IMR-90 (cell line): ENCODE data around the gene ZNF296. TPM values are rescaled to one million over a fixed set of nuclear protein-coding genes. Genes with fewer than 3 reads are reported as not detected.

Experiments used
- ATAC-seq: fragments of 200-7000 bp; cut with Tn5 transposase; 2 replicates; pipeline ENCODE4 v1.9.1; 2020; ENCODE audit warnings: low read depth, mild to moderate bottlenecking, moderate library complexity
- BruUV-seq: library from RNA; stranded (reverse); fragments of 400-500 nt; replicated peaks from 2 replicates; lab custom pipeline; 2021; lab: Mats Ljungman, UMichigan
- CTCF ChIA-PET: fragments of 300-600 bp; formaldehyde crosslinking; extraction: SDS; loops from one replicate; lab custom pipeline; 2021; ENCODE audit warnings: antibody characterized with exemption; lab: Yijun Ruan, JAX
- POLR2A ChIA-PET: fragments of 300-600 bp; sonication (Branson Sonifier 250); formaldehyde crosslinking; loops from one replicate; lab custom pipeline; 2022; ENCODE audit warnings: antibody characterized with exemption; ENCODE audit not compliant: unreplicated experiment; lab: Charles Lee
- DNase-seq: peaks from one replicate; pipeline ENCODE4 v3.0.0; 2013
- H2AFZ ChIP-seq: replicated peaks from 2 replicates; pipeline ENCODE3; 2013; ENCODE audit warnings: low read length, mild to moderate bottlenecking; ENCODE audit not compliant: poor library complexity
- H2AK5ac ChIP-seq: 2 replicates; pipeline ENCODE4 v1.6.1; 2013; ENCODE audit warnings: low read depth, low read length, inconsistent platforms
- H2AK9ac ChIP-seq: replicated peaks from 2 replicates; pipeline ENCODE3; 2013; ENCODE audit warnings: mild to moderate bottlenecking, low read depth, low read length, moderate library complexity; ENCODE audit not compliant: poor library complexity
- H2BK120ac ChIP-seq: 2 replicates; pipeline ENCODE4 v1.6.1; 2013; ENCODE audit warnings: low read depth, low read length, inconsistent platforms
- H2BK15ac ChIP-seq: 3 replicates; pipeline ENCODE4 v1.6.1; 2013; ENCODE audit warnings: low read depth, low read length, inconsistent platforms
- H2BK20ac ChIP-seq: 2 replicates; pipeline ENCODE4 v1.6.1; 2013; ENCODE audit warnings: low read depth, mild to moderate bottlenecking, inconsistent platforms, low read length, moderate library complexity
- H2BK5ac ChIP-seq: 2 replicates; pipeline ENCODE4 v1.6.1; 2013; ENCODE audit warnings: mild to moderate bottlenecking, low read depth, low read length, inconsistent platforms; ENCODE audit not compliant: poor library complexity, severe bottlenecking
- H3K14ac ChIP-seq: replicated peaks from 2 replicates; pipeline ENCODE4 v1.6.1; 2013; ENCODE audit warnings: low read depth, low read length, inconsistent platforms
- H3K18ac ChIP-seq: 2 replicates; pipeline ENCODE4 v1.6.1; 2013; ENCODE audit warnings: low read depth, low read length, control low read depth
- H3K23ac ChIP-seq: 2 replicates; pipeline ENCODE4 v1.6.1; 2013; ENCODE audit warnings: low read depth, low read length, inconsistent platforms
- H3K27ac ChIP-seq: 2 replicates; pipeline ENCODE4 v1.5.1; 2013; ENCODE audit warnings: mild to moderate bottlenecking, control low read depth, low read length; ENCODE audit not compliant: insufficient read depth
- H3K27me3 ChIP-seq: 2 replicates; pipeline ENCODE4 v1.6.1; 2013; ENCODE audit warnings: low read length; ENCODE audit not compliant: control insufficient read depth, insufficient read depth
- H3K36me3 ChIP-seq: 2 replicates; pipeline ENCODE4 v1.6.1; 2013; ENCODE audit warnings: low read length, mixed read lengths; ENCODE audit not compliant: control insufficient read depth, insufficient read depth
- H3K4ac ChIP-seq: 2 replicates; pipeline ENCODE4 v1.6.1; 2013; ENCODE audit warnings: low read depth, low read length, inconsistent platforms
- H3K4me1 ChIP-seq: 2 replicates; pipeline ENCODE4 v1.6.1; 2013; ENCODE audit warnings: low read length, mixed read lengths; ENCODE audit not compliant: control insufficient read depth, insufficient read depth
- H3K4me2 ChIP-seq: 2 replicates; pipeline ENCODE4 v1.6.1; 2013; ENCODE audit warnings: low read depth, mild to moderate bottlenecking, control low read depth, low read length, moderate library complexity
- H3K4me3 ChIP-seq: 2 replicates; pipeline ENCODE4 v1.5.1; 2013; ENCODE audit warnings: low read depth, mild to moderate bottlenecking, control low read depth, low read length, moderate library complexity; ENCODE audit not compliant: insufficient read depth
- H3K56ac ChIP-seq: 2 replicates; pipeline ENCODE4 v1.6.1; 2013; ENCODE audit warnings: low read length, inconsistent platforms; ENCODE audit not compliant: insufficient read depth; ENCODE audit errors: extremely low read depth
- H3K79me1 ChIP-seq, 2 experiments: 2 replicates each; pipeline ENCODE4 v1.6.1; 2013; ENCODE audit warnings: low read length in 2 of 2, inconsistent platforms in 1 of 2, low read depth in 1 of 2
- H3K9ac ChIP-seq: 2 replicates; pipeline ENCODE4 v1.6.1; 2013; ENCODE audit warnings: low read depth, low read length, control low read depth
- H3K9me1 ChIP-seq: 2 replicates; pipeline ENCODE4 v1.6.1; 2013; ENCODE audit warnings: low read length, inconsistent platforms; ENCODE audit not compliant: insufficient read depth
- H3K9me3 ChIP-seq: 2 replicates; pipeline ENCODE4 v1.6.1; 2013; ENCODE audit warnings: low read length; ENCODE audit not compliant: control insufficient read depth, insufficient read depth
- H4K20me1 ChIP-seq: 2 replicates; pipeline ENCODE4 v1.6.1; 2013; ENCODE audit warnings: low read length, inconsistent platforms; ENCODE audit not compliant: insufficient read depth
- H4K5ac ChIP-seq: 2 replicates; pipeline ENCODE4 v1.6.1; 2013; ENCODE audit warnings: mild to moderate bottlenecking, low read depth, low read length, control low read depth
- H4K8ac ChIP-seq, 2 experiments: 2 replicates each; pipeline ENCODE4 v1.6.1; 2013; ENCODE audit warnings: low read depth in 2 of 2, low read length in 2 of 2, control low read depth in 1 of 2, inconsistent platforms in 1 of 2
- H4K91ac ChIP-seq: 2 replicates; pipeline ENCODE4 v1.6.1; 2013; ENCODE audit warnings: low read depth, low read length, inconsistent platforms; ENCODE audit not compliant: insufficient read depth
- BHLHE40 ChIP-seq: fragments of 150-350 bp; IDR thresholded peaks from 2 replicates; pipeline ENCODE4 v1.6.1; 2016; ENCODE audit warnings: mild to moderate bottlenecking, low read depth, low read length
- CEBPB ChIP-seq: IDR thresholded peaks from 2 replicates; pipeline ENCODE4 v1.6.1; 2012; ENCODE audit warnings: low read depth, low read length, improper control_type of control experiment
- CHD1 ChIP-seq: IDR thresholded peaks from 2 replicates; pipeline ENCODE4 v1.6.1; 2012; ENCODE audit warnings: low read depth, low read length, improper control_type of control experiment
- FOS ChIP-seq: fragments of 150-350 bp; IDR thresholded peaks from 2 replicates; pipeline ENCODE4 v1.6.1; 2016; ENCODE audit warnings: low read depth, low read length
- MAFK ChIP-seq: IDR thresholded peaks from 2 replicates; pipeline ENCODE4 v1.6.1; 2012; ENCODE audit warnings: low read depth, low read length, improper control_type of control experiment
- MAZ ChIP-seq: IDR thresholded peaks from 2 replicates; pipeline ENCODE4 v1.6.1; 2012; ENCODE audit warnings: low read depth, mild to moderate bottlenecking, low read length, improper control_type of control experiment, moderate library complexity, borderline replicate concordance
- MXI1 ChIP-seq: IDR thresholded peaks from 2 replicates; pipeline ENCODE4 v1.6.1; 2012; ENCODE audit warnings: low read depth, mild to moderate bottlenecking, low read length, moderate library complexity, borderline replicate concordance
- NFE2L2 ChIP-seq: fragments of 150-350 bp; IDR thresholded peaks from 2 replicates; pipeline ENCODE4 v1.6.1; 2016; ENCODE audit warnings: low read depth, mild to moderate bottlenecking, low read length
- POLR2A ChIP-seq: IDR thresholded peaks from 2 replicates; pipeline ENCODE4 v1.6.1; 2012; ENCODE audit warnings: mild to moderate bottlenecking, low read depth, low read length
- RAD21 ChIP-seq: IDR thresholded peaks from 2 replicates; pipeline ENCODE4 v1.6.1; 2012; ENCODE audit warnings: low read length, improper control_type of control experiment
- RCOR1 ChIP-seq: IDR thresholded peaks from 2 replicates; pipeline ENCODE4 v1.6.1; 2012; ENCODE audit warnings: mild to moderate bottlenecking, low read length, improper control_type of control experiment; ENCODE audit not compliant: insufficient replicate concordance
- RFX5 ChIP-seq: IDR thresholded peaks from 2 replicates; pipeline ENCODE4 v1.8.0; 2012; ENCODE audit warnings: low read depth, mild to moderate bottlenecking, low read length, moderate library complexity
- SMC3 ChIP-seq: fragments of 150-350 bp; IDR thresholded peaks from 2 replicates; pipeline ENCODE4 v1.6.1; 2016; ENCODE audit warnings: low read depth, mild to moderate bottlenecking, antibody characterized with exemption, low read length, moderate library complexity
- WGBS, 2 experiments: methylation state at CpG; one replicate each; pipeline versions ENCODE4 v1.1.5 to v1.1.7; 2013; ENCODE audit warnings: missing lambda C conversion rate in 2 of 2; ENCODE audit not compliant: insufficient read length in 1 of 2; ENCODE audit errors: extremely low coverage in 2 of 2; 5-methylcytosine and 5-hydroxymethylcytosine counted together
- dilution Hi-C: fragments of 300-500 bp; cut with HindIII; formaldehyde crosslinking; loops from one replicate; pipeline ENCODE4 v1.14.3; 2018; ENCODE audit warnings: low sequenced_read_pairs; ENCODE audit not compliant: unreplicated experiment
- in situ Hi-C: fragments of 300-500 bp; cut with MboI; formaldehyde crosslinking; loops from 3 replicates; pipeline ENCODE4 v1.14.3; 2019; ENCODE audit warnings: low sequenced_read_pairs, inconsistent platforms, mixed read lengths
- intact Hi-C: fragments of 100-400 bp; cut with micrococcal nuclease; formaldehyde crosslinking; loops from 2 replicates; pipeline ENCODE4 v1.10.0; 2022
- polyA plus RNA-seq, 3 experiments: library from polyadenylated mRNA; depleted of rRNA; stranded (reverse); fragments of >200 nt; gene quantifications; 2 replicates each; pipeline ENCODE4 v1.2.3, GENCODE V29; 2012; ENCODE audit warnings: low replicate concordance in 1 of 3
- total RNA-seq: library from RNA; depleted of rRNA; stranded (reverse); fragments of >200 nt; gene quantifications from 2 replicates; pipeline ENCODE4 v1.2.3, GENCODE V29; 2012
- TF ChIP-seq, protein P1 (sequence below): conservative IDR thresholded peaks from 2 replicates; pipeline ENCODE4 v1.5.1; 2012; ENCODE audit warnings: mild to moderate bottlenecking, low read depth, low read length, improper control_type of control experiment
- TF ChIP-seq, protein P2 (sequence below): fragments of 150-350 bp; IDR thresholded peaks from 2 replicates; pipeline ENCODE4 v1.6.1; 2016; ENCODE audit warnings: low read depth, mild to moderate bottlenecking, low read length, moderate library complexity, borderline replicate concordance
- TF ChIP-seq, protein P3 (sequence below): fragments of 150-350 bp; IDR thresholded peaks from 2 replicates; pipeline ENCODE4 v1.6.1; 2017; ENCODE audit warnings: mild to moderate bottlenecking, antibody characterized with exemption, low read length, low read depth

Gene ZNF296
- total and polyA plus RNA-seq, 2 of the 4 experiments (the other 2 are of a cell fraction): 0.10 TPM; not detected in 1

DNA sequence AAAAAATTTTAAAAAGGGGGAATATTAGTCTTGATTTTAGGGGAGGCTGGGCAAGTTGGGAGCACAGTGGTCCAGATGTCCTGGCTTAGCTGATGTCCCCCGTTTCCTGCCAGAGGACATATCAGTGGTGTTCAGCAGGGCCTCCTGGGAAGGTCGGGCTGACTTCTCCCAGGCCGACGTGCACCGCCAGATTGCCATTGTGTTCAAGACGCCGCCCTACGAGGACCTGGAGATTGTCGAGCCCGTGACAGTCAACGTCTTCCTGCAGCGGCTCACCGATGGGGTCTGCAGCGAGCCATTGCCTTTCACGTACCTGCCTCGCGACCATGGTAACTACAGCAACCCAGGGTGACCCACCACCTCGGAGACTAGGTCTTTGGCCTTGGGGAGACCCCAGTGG is 43.9 kb downstream of the ZNF296 start:
- Histone ChIP-seq H3K36me3 (peaks cover 30% of the 10 kb centered on the region), H2BK15ac (no peak overlapping the region), H2AK5ac (no peak overlapping the region), H4K91ac (no peak overlapping the region), H3K23ac (no peak overlapping the region), H4K5ac (no peak overlapping the region), H3K9ac (no peak overlapping the region), H3K56ac (no peak overlapping the region), H3K79me1 (no peaks in the 10 kb centered on the region), H3K18ac (no peak overlapping the region), H3K4me2 (no peak overlapping the region), H3K9me3 (no peaks in the 10 kb centered on the region), H3K9me1 (no peaks in the 10 kb centered on the region), H3K27me3 (no peaks in the 10 kb centered on the region), H3K14ac (no peak overlapping the region), H2BK120ac (no peak overlapping the region), H3K27ac (no peak overlapping the region), H2AFZ (no peak overlapping the region), H2AK9ac (no peak overlapping the region), H2BK5ac (no peak overlapping the region), H4K20me1 (no peaks in the 10 kb centered on the region), H3K4ac (no peak overlapping the region), H4K8ac (no peak overlapping the region), H3K4me1 (no peaks in the 10 kb centered on the region), H3K4me3 (no peak overlapping the region), H2BK20ac (no peak overlapping the region)
- in situ Hi-C loops (no loop called here), dilution Hi-C loops (no loop called here), intact Hi-C loops (no loop called here)
- ATAC-seq: no peak
- 87% methylated on average over 12 of the region's 18 CpGs; no CpG with 5 or more reads in 1 of the 2 experiments for WGBS, 2 experiments
- TF ChIP-seq, protein P1, sequence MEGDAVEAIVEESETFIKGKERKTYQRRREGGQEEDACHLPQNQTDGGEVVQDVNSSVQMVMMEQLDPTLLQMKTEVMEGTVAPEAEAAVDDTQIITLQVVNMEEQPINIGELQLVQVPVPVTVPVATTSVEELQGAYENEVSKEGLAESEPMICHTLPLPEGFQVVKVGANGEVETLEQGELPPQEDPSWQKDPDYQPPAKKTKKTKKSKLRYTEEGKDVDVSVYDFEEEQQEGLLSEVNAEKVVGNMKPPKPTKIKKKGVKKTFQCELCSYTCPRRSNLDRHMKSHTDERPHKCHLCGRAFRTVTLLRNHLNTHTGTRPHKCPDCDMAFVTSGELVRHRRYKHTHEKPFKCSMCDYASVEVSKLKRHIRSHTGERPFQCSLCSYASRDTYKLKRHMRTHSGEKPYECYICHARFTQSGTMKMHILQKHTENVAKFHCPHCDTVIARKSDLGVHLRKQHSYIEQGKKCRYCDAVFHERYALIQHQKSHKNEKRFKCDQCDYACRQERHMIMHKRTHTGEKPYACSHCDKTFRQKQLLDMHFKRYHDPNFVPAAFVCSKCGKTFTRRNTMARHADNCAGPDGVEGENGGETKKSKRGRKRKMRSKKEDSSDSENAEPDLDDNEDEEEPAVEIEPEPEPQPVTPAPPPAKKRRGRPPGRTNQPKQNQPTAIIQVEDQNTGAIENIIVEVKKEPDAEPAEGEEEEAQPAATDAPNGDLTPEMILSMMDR: no peak
- no peak for TF ChIP-seq POLR2A
- TF ChIP-seq, protein P2, sequence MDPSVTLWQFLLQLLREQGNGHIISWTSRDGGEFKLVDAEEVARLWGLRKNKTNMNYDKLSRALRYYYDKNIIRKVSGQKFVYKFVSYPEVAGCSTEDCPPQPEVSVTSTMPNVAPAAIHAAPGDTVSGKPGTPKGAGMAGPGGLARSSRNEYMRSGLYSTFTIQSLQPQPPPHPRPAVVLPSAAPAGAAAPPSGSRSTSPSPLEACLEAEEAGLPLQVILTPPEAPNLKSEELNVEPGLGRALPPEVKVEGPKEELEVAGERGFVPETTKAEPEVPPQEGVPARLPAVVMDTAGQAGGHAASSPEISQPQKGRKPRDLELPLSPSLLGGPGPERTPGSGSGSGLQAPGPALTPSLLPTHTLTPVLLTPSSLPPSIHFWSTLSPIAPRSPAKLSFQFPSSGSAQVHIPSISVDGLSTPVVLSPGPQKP: no peak
- no peak for TF ChIP-seq CEBPB
- no peak for TF ChIP-seq NFE2L2
- TF ChIP-seq MXI1: no peak
- no peak for TF ChIP-seq RCOR1
- TF ChIP-seq RFX5: no peak
- TF ChIP-seq, protein P3, sequence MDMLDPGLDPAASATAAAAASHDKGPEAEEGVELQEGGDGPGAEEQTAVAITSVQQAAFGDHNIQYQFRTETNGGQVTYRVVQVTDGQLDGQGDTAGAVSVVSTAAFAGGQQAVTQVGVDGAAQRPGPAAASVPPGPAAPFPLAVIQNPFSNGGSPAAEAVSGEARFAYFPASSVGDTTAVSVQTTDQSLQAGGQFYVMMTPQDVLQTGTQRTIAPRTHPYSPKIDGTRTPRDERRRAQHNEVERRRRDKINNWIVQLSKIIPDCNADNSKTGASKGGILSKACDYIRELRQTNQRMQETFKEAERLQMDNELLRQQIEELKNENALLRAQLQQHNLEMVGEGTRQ: no peak
- TF ChIP-seq BHLHE40: no peak
- no peak for TF ChIP-seq RAD21
- no peak for TF ChIP-seq SMC3
- TF ChIP-seq MAZ: no peak
- TF ChIP-seq FOS: no peak
- no peak for TF ChIP-seq MAFK
- no peak for TF ChIP-seq CHD1
- CTCF ChIA-PET: no interaction called here
- POLR2A ChIA-PET: no interaction called here
- no TSS peak for BruUV-seq
- DNase-seq: no peak
